A673 (cell line): Measurements from ENCODE around the gene ASB3. TPM values are rescaled to one million over a fixed set of nuclear protein-coding genes. Genes with fewer than 3 reads are reported as not detected.
A peak's percentile ranks its signal among the peaks of the same experiment; 100 is the strongest.
"Not testable (repeated sequence)": the region's sequence is repeated elsewhere in the genome, so short reads cannot be mapped to it uniquely, and the experiment has no call there.

ENCODE experiments used
- BruUV-seq: library from RNA; stranded (reverse); fragments of 400-500 nt; replicated peaks from 2 replicates; lab custom pipeline; 2021; lab: Mats Ljungman, UMichigan
- CTCF ChIA-PET: fragments of 300-600 bp; sonication (Branson Sonifier 250); formaldehyde crosslinking; loops from one replicate; lab custom pipeline; 2022; ENCODE audit warnings: antibody characterized with exemption; lab: Charles Lee
- POLR2A ChIA-PET: fragments of 300-600 bp; sonication (Branson Sonifier 250); formaldehyde crosslinking; loops from one replicate; lab custom pipeline; 2022; ENCODE audit warnings: antibody characterized with exemption; ENCODE audit not compliant: low non-redundant PET; lab: Charles Lee
- DNase-seq: peaks from one replicate; pipeline ENCODE4 v3.0.0-alpha.2; 2015; ENCODE audit warnings: low spot score
- H3K27ac ChIP-seq: fragments of 200-600 bp; sonication (generic); 2 replicates; pipeline ENCODE4 v1.5.1; 2016; ENCODE audit warnings: mixed run types, low read depth, mild to moderate bottlenecking, mixed read lengths, antibody characterized with exemption, low read length; ENCODE audit not compliant: poor library complexity, severe bottlenecking
- H3K27me3 ChIP-seq: fragments of 200-600 bp; sonication (generic); replicated peaks from 2 replicates; pipeline ENCODE4 v1.6.1; 2017; ENCODE audit warnings: mixed run types, low read depth, mild to moderate bottlenecking, mixed read lengths, antibody characterized with exemption, low read length; ENCODE audit not compliant: insufficient read depth, poor library complexity
- H3K36me3 ChIP-seq: fragments of 200-600 bp; sonication (generic); 2 replicates; pipeline ENCODE4 v1.6.1; 2016; ENCODE audit warnings: mixed run types, mild to moderate bottlenecking, mixed read lengths, antibody characterized with exemption, low read length; ENCODE audit not compliant: insufficient read depth, poor library complexity, severe bottlenecking
- H3K4me1 ChIP-seq: fragments of 200-600 bp; sonication (generic); 2 replicates; pipeline ENCODE4 v1.6.1; 2017; ENCODE audit warnings: mixed run types, mild to moderate bottlenecking, mixed read lengths, antibody characterized with exemption, low read length; ENCODE audit not compliant: insufficient read depth, poor library complexity, severe bottlenecking
- H3K4me3 ChIP-seq: fragments of 200-600 bp; sonication (generic); 2 replicates; pipeline ENCODE4 v1.5.1; 2016; ENCODE audit warnings: low read depth, mixed run types, mild to moderate bottlenecking, mixed read lengths, low read length; ENCODE audit not compliant: poor library complexity, severe bottlenecking
- H3K9me3 ChIP-seq: fragments of 200-600 bp; sonication (generic); 2 replicates; pipeline ENCODE4 v1.6.1; 2016; ENCODE audit warnings: mixed run types, low read depth, mild to moderate bottlenecking, mixed read lengths, antibody characterized with exemption, low read length; ENCODE audit not compliant: poor library complexity, severe bottlenecking
- CTCF ChIP-seq: fragments of 300-800, 200-600 bp; sonication (generic); conservative IDR thresholded peaks from 2 replicates; pipeline ENCODE4 v1.5.1; 2017; ENCODE audit warnings: low read depth, mild to moderate bottlenecking, antibody characterized with exemption, low read length, moderate library complexity, mixed read lengths
- EZH2 ChIP-seq: fragments of 200-600 bp; sonication (generic); IDR thresholded peaks from 2 replicates; pipeline ENCODE4 v1.6.1; 2017; ENCODE audit warnings: borderline replicate concordance, low read depth, mild to moderate bottlenecking, mixed read lengths, antibody characterized with exemption, low read length; ENCODE audit not compliant: poor library complexity, severe bottlenecking
- intact Hi-C: fragments of 100-400 bp; cut with micrococcal nuclease; formaldehyde crosslinking; loops from one replicate; pipeline ENCODE4 v1.10.0; 2022; ENCODE audit not compliant: unreplicated experiment
- total RNA-seq: library from RNA; stranded (reverse); gene quantifications from 2 replicates; pipeline ENCODE4 v1.2.3, GENCODE V29; 2021

ASB3 gene
- total RNA-seq, 1 experiment from 2014 or later, result 18.7 TPM

GRCh38 chr2:53670331-53670730 lies 116.4 kb downstream of the ASB3 start:
- no TSS peak for BruUV-seq
- TF ChIP-seq CTCF, result no peak
- no peak for TF ChIP-seq EZH2
- Histone ChIP-seq H3K36me3 (no peaks in the 10 kb centered on the region), H3K9me3 (no peaks in the 10 kb centered on the region), H3K27ac (no peak overlapping the region), H3K4me3 (no peak overlapping the region), H3K27me3 (no peaks in the 10 kb centered on the region), H3K4me1 (no peaks in the 10 kb centered on the region)
- CTCF ChIA-PET, result no interaction called here
- POLR2A ChIA-PET, result no interaction called here
- peak; percentile 4 for DNase-seq
- intact Hi-C loops, result no loop called here

DNA sequence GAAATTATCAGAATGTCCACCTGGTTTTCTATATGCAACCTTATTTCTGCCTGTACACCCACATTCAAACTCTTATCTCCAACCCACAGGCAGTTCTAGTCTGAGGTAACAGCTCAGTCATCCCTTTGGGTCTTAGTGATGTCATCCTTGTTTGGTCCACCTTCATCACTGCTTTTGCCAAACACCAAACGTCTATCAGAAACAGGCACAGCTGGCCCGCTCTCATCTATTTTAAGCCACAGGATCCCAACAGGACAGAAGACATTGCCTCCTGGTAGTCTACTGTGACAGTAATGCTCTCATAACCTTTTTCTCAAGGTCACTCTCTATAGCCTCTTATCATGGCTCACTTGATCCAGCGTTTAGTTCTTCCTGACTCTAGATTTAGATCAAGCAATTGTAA lies 118.1 kb downstream of the ASB3 start:
- H3K27me3 ChIP-seq, result no peaks in the 10 kb centered on the region
- no peaks in the 10 kb centered on the region for H3K36me3 ChIP-seq
- intact Hi-C loops, result no loop called here
- no peak overlapping the region for H3K4me3 ChIP-seq
- H3K4me1 ChIP-seq, result no peaks in the 10 kb centered on the region
- no peaks in the 10 kb centered on the region for H3K9me3 ChIP-seq
- BruUV-seq, result no TSS peak
- no peak for TF ChIP-seq CTCF
- TF ChIP-seq EZH2, result no peak
- ChIA-PET POLR2A (no interaction called here), CTCF (no interaction called here)
- H3K27ac ChIP-seq, result no peak overlapping the region
- no peak for DNase-seq

DNA sequence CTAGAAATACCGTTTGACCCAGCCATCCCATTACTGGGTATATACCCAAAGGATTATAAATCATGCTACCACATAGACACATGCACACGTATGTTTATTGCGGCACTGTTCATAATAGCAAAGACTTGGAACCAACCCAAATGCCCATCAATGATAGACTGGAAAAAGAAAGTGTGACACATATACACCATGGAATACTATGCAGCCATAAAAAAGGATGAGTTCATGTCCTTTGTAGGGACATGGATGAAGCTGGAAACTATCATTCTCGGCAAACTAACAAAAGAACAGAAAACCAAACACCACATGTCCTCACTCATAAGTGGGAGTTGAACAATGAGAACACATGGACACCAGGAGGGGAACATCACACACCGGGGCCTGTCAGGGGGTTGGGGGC lies 119.6 kb downstream of the ASB3 start:
- H3K27me3 ChIP-seq, H3K27ac ChIP-seq, H3K4me3 ChIP-seq, H3K9me3 ChIP-seq, H3K4me1 ChIP-seq, CTCF ChIA-PET, H3K36me3 ChIP-seq, intact Hi-C loops, BruUV-seq, POLR2A ChIA-PET, DNase-seq: not testable (repeated sequence)

- H3K4me3 ChIP-seq, result no peak overlapping the region
- no peak for DNase-seq
- intact Hi-C loops, result no loop called here
- CTCF ChIA-PET, result no interaction called here
- H3K9me3 ChIP-seq, result no peaks in the 10 kb centered on the region
- no peaks in the 10 kb centered on the region for H3K27me3 ChIP-seq
- no peaks in the 10 kb centered on the region for H3K36me3 ChIP-seq
- H3K4me1 ChIP-seq, result no peaks in the 10 kb centered on the region
- no TSS peak for BruUV-seq
- POLR2A ChIA-PET, result no interaction called here
- no peak for TF ChIP-seq CTCF
- H3K27ac ChIP-seq, result no peak overlapping the region
Observed at GRCh38 chr2:53660886-53661285, 125.9 kb downstream of the ASB3 start.
